GM12865 (cell line): ENCODE results near the gene ZBTB1.
"Not testable (repeated sequence)": the region's sequence is repeated elsewhere in the genome, so short reads cannot be mapped to it uniquely, and the experiment has no call there.

Experiments used
- DNase-seq: peaks from one replicate; pipeline ENCODE4 v3.0.0; 2010; ENCODE audit warnings: low read depth
- H3K4me3 ChIP-seq: 2 replicates; pipeline ENCODE4 v1.5.1; 2011; ENCODE audit warnings: mild to moderate bottlenecking, low read depth, low read length, control low read depth
- CTCF ChIP-seq: IDR thresholded peaks from 2 replicates; pipeline ENCODE4 v1.5.1; 2011; ENCODE audit warnings: low read length, control low read depth, low read depth, inconsistent platforms; ENCODE audit not compliant: insufficient read depth; ENCODE audit errors: missing control alignments

The ZBTB1 gene

GRCh38 chr14:64510825-64511671 is 6.5 kb downstream of the ZBTB1 start:
- peak; percentile 80 for DNase-seq
- peak overlapping the region; percentile 25 for H3K4me3 ChIP-seq
- peak; percentile 89 for TF ChIP-seq CTCF

GRCh38 chr14:64513271-64513670 is 8.7 kb downstream of the ZBTB1 start:
- TF ChIP-seq CTCF = no peak
- no peak for DNase-seq

GRCh38 chr14:64515053-64515452 is 10.5 kb downstream of the ZBTB1 start:
- TF ChIP-seq CTCF = no peak

More at GRCh38 chr14:64513271-64513670, 8.7 kb downstream of the ZBTB1 start:
- no peak overlapping the region for H3K4me3 ChIP-seq

GRCh38 chr14:64516969-64517368 is 12.4 kb downstream of the ZBTB1 start:
- H3K4me3 ChIP-seq = no peak overlapping the region
- no peak for DNase-seq
- TF ChIP-seq CTCF = no peak

More at GRCh38 chr14:64515053-64515452, 10.5 kb downstream of the ZBTB1 start:
- no peak overlapping the region for H3K4me3 ChIP-seq
- DNase-seq = no peak

- not testable (repeated sequence) for DNase-seq, H3K4me3 ChIP-seq
Observed at GRCh38 chr14:64517667-64518066, 13.1 kb downstream of the ZBTB1 start.

GRCh38 chr14:64518229-64518628 is 13.7 kb downstream of the ZBTB1 start:
- H3K4me3 ChIP-seq = no peak overlapping the region
- TF ChIP-seq CTCF = no peak
- no peak for DNase-seq

- TF ChIP-seq CTCF = no peak
Observed at GRCh38 chr14:64520699-64521098, 16.1 kb downstream of the ZBTB1 start.

More at GRCh38 chr14:64520699-64521098, 16.1 kb downstream of the ZBTB1 start:
- H3K4me3 ChIP-seq = no peak overlapping the region
- no peak for DNase-seq
